DOHH2 (cell line): Measurements from ENCODE around the gene NCKAP5.

Experiments
- H3F3A ChIP-seq: fragments of 200-600 bp; sonication (generic), shearing (Covaris generic); 2 replicates; pipeline ENCODE4 v1.6.0; 2016; ENCODE audit warnings: antibody characterized with exemption, mild to moderate bottlenecking; ENCODE audit not compliant: control insufficient read depth, insufficient read depth
- H3K27ac ChIP-seq: fragments of 200-600 bp; sonication (generic); 2 replicates; pipeline ENCODE4 v1.5.1; 2014; ENCODE audit warnings: low read depth, mild to moderate bottlenecking, low read length, moderate library complexity
- H3K27me3 ChIP-seq: fragments of 200-600 bp; sonication (generic); 2 replicates; pipeline ENCODE4 v1.6.1; 2014; ENCODE audit warnings: mild to moderate bottlenecking, low read length, mixed read lengths; ENCODE audit not compliant: control insufficient read depth
- H3K36me3 ChIP-seq: fragments of 200-600 bp; sonication (generic); 2 replicates; pipeline ENCODE4 v1.6.1; 2014; ENCODE audit warnings: mild to moderate bottlenecking, low read length, moderate library complexity, mixed read lengths; ENCODE audit not compliant: control insufficient read depth
- H3K4me1 ChIP-seq: fragments of 200-600 bp; sonication (generic); 2 replicates; pipeline ENCODE4 v1.6.1; 2014; ENCODE audit warnings: mild to moderate bottlenecking, low read length, mixed read lengths; ENCODE audit not compliant: control insufficient read depth
- H3K4me2 ChIP-seq: fragments of 200-600 bp; sonication (generic); 2 replicates; pipeline ENCODE4 v1.6.0; 2014; ENCODE audit warnings: mild to moderate bottlenecking, low read length, moderate library complexity
- H3K4me3 ChIP-seq: fragments of 200-600 bp; sonication (generic); 2 replicates; pipeline ENCODE4 v1.5.1; 2014; ENCODE audit warnings: mild to moderate bottlenecking, low read length, mixed read lengths
- H3K79me2 ChIP-seq: fragments of 200-600 bp; sonication (generic); 2 replicates; pipeline ENCODE4 v1.6.1; 2014; ENCODE audit warnings: mild to moderate bottlenecking, low read length, mixed read lengths; ENCODE audit not compliant: control insufficient read depth
- H3K9me2 ChIP-seq: fragments of 200-600 bp; sonication (generic); replicated peaks from 2 replicates; pipeline ENCODE4 v1.6.1; 2014; ENCODE audit warnings: mild to moderate bottlenecking, low read length, mixed read lengths; ENCODE audit not compliant: control insufficient read depth
- H3K9me3 ChIP-seq: fragments of 200-600 bp; sonication (generic); 2 replicates; pipeline ENCODE4 v1.6.1; 2014; ENCODE audit warnings: antibody characterized with exemption, low read length, mixed read lengths; ENCODE audit not compliant: control insufficient read depth, insufficient read depth
- H4K20me1 ChIP-seq: fragments of 200-600 bp; sonication (generic); 2 replicates; pipeline ENCODE4 v1.6.0; 2014; ENCODE audit warnings: low read depth, mild to moderate bottlenecking, antibody characterized with exemption, low read length, moderate library complexity; ENCODE audit not compliant: control insufficient read depth, insufficient read depth
- CTCF ChIP-seq: fragments of 200-600 bp; sonication (generic); IDR thresholded peaks from one replicate; pipeline ENCODE4 v1.5.1; 2014; ENCODE audit warnings: antibody characterized with exemption, mild to moderate bottlenecking, low read depth, low read length; ENCODE audit not compliant: poor library complexity, severe bottlenecking
- EZH2phosphoT487 ChIP-seq: fragments of 200-600 bp; sonication (generic); IDR thresholded peaks from 2 replicates; pipeline ENCODE4 v1.6.1; 2017; ENCODE audit warnings: borderline replicate concordance, mild to moderate bottlenecking, antibody characterized with exemption, low read length, moderate library complexity, mixed read lengths

The NCKAP5 gene

GRCh38 chr2:133504566-133505505 is 63.4 kb downstream of the NCKAP5 start:
- Histone ChIP-seq H3K27me3 (no peaks in the 10 kb centered on the region), H3K4me1 (no peaks in the 10 kb centered on the region), H3K9me2 (no peaks in the 10 kb centered on the region), H3K27ac (no peak overlapping the region), H3F3A (no peaks in the 10 kb centered on the region), H3K79me2 (no peaks in the 10 kb centered on the region), H3K36me3 (no peaks in the 10 kb centered on the region), H4K20me1 (no peaks in the 10 kb centered on the region), H3K4me2 (no peak overlapping the region), H3K9me3 (no peaks in the 10 kb centered on the region), H3K4me3 (no peak overlapping the region)
- TF ChIP-seq EZH2phosphoT487 (no peak), CTCF (no peak)

- no peaks in the 10 kb centered on the region for H3F3A ChIP-seq
- H3K9me3 ChIP-seq, result no peaks in the 10 kb centered on the region
- peaks cover 4% of the 10 kb centered on the region; the same call in 1 of the 2 replicates for H3K27me3 ChIP-seq
- TF ChIP-seq CTCF, result no peak
- TF ChIP-seq EZH2phosphoT487, result no peak
- H3K27ac ChIP-seq, result no peak overlapping the region
- no peak overlapping the region for H3K4me2 ChIP-seq
- no peak overlapping the region for H3K4me3 ChIP-seq
- no peaks in the 10 kb centered on the region for H3K79me2 ChIP-seq
- no peaks in the 10 kb centered on the region for H3K4me1 ChIP-seq
- H3K9me2 ChIP-seq, result no peaks in the 10 kb centered on the region
- no peaks in the 10 kb centered on the region for H4K20me1 ChIP-seq
- H3K36me3 ChIP-seq, result no peaks in the 10 kb centered on the region
Measured at GRCh38 chr2:133503927-133504326, 64.3 kb downstream of the NCKAP5 start.

GRCh38 chr2:133503323-133503722 is 64.9 kb downstream of the NCKAP5 start:
- no peaks in the 10 kb centered on the region for H3K4me1 ChIP-seq
- no peaks in the 10 kb centered on the region for H3K79me2 ChIP-seq
- H3K4me3 ChIP-seq, result no peak overlapping the region
- peaks cover 4% of the 10 kb centered on the region; the same call in 1 of the 2 replicates for H3K27me3 ChIP-seq
- TF ChIP-seq CTCF (no peak), EZH2phosphoT487 (no peak)
- no peak overlapping the region for H3K4me2 ChIP-seq
- H4K20me1 ChIP-seq, result no peaks in the 10 kb centered on the region
- no peaks in the 10 kb centered on the region for H3K9me2 ChIP-seq
- no peaks in the 10 kb centered on the region for H3K9me3 ChIP-seq
- H3F3A ChIP-seq, result no peaks in the 10 kb centered on the region
- no peaks in the 10 kb centered on the region for H3K36me3 ChIP-seq
- H3K27ac ChIP-seq, result no peak overlapping the region
